ENCODE results near the gene CLMP. TPM values are rescaled to one million over a fixed set of nuclear protein-coding genes. Genes with fewer than 3 reads are reported as not detected.

The CLMP gene
- total and polyA plus RNA-seq, 2 donors (not counting 3 experiments of a cell fraction or from before 2014, with no cell fraction given) = 0.03 to 0.18 TPM

GRCh38 chr11:123143921-123144320 is 51.1 kb downstream of the CLMP start:
- H2AFZ ChIP-seq (ENCODE audit: low read depth, low read length) = no peak overlapping the region
- H3K4me2 ChIP-seq (ENCODE audit: insufficient read depth, low read length) = no peak overlapping the region
- no TSS peak for BruUV-seq (replicated peaks)
- CTCF ChIA-PET = interaction anchor here (0.9 to 1.4 kb wide), 4 partner anchors 12 to 103 kb away, joined by 3 to 4 read pairs (median 3); no protein-coding TSS in a partner anchor
- H3K9ac ChIP-seq (replicated peaks; ENCODE audit: extremely low read depth, insufficient read depth, low read length) = no peak overlapping the region
- dilution Hi-C loops (cut with MboI; ENCODE audit: extremely low pct_ligation_motif_present, low sequenced_read_pairs) = no loop called here
- no peaks in the 10 kb centered on the region for H4K20me1 ChIP-seq (replicated peaks; ENCODE audit: control insufficient read depth, extremely low read depth, insufficient read depth, low read length)
- no peaks in the 10 kb centered on the region for H3K9me3 ChIP-seq (replicated peaks; ENCODE audit: control insufficient read depth, insufficient read depth, low read length)
- H3K79me2 ChIP-seq (ENCODE audit: control insufficient read depth, insufficient read depth, low read length) = no peaks in the 10 kb centered on the region
- TF ChIP-seq POLR2AphosphoS5 (IDR thresholded peaks at IDR 0.05; ENCODE audit: insufficient read depth, low read depth, low read length) = no peak
- no peak for TF ChIP-seq JUN (IDR thresholded peaks at IDR 0.05; ENCODE audit: borderline replicate concordance, insufficient read depth, insufficient read length, low read depth)
- no peak for TF ChIP-seq FOS (IDR thresholded peaks at IDR 0.05; ENCODE audit: borderline replicate concordance, insufficient read depth, low read length)
- no peak for TF ChIP-seq GATA2 (IDR thresholded peaks at IDR 0.05; ENCODE audit: insufficient read depth, insufficient read length, low read depth, low read length)
- no peak for TF ChIP-seq EZH2 (IDR thresholded peaks at IDR 0.05; ENCODE audit: borderline replicate concordance, low read depth, low read length, severe bottlenecking)
- TF ChIP-seq CTCF (IDR thresholded peaks at IDR 0.05; ENCODE audit: extremely low read depth in 1 of 2, insufficient read depth in 1 of 2, low read depth in 1 of 2, low read length in 2 of 2) = no peak
- no peak for TF ChIP-seq POLR2A (IDR thresholded peaks at IDR 0.05; ENCODE audit: low read depth, low read length)
- no peak for TF ChIP-seq MAX (IDR thresholded peaks at IDR 0.05; ENCODE audit: insufficient read depth, insufficient read length)
- no peak for TF ChIP-seq MYC (IDR thresholded peaks at IDR 0.05; ENCODE audit: low read depth, low read length)
- no peak overlapping the region for H3K4me3 ChIP-seq (replicated peaks in 1 of 3; ENCODE audit: insufficient read depth in 1 of 3, low read depth in 1 of 3, low read length in 3 of 3)
- POLR2A ChIA-PET = no interaction called here
- H3K9me1 ChIP-seq (replicated peaks; ENCODE audit: control insufficient read depth, extremely low read depth, insufficient read depth, low read length) = no peaks in the 10 kb centered on the region
- H3K27ac ChIP-seq (ENCODE audit: insufficient read depth, low read depth, low read length) = no peak overlapping the region
- intact Hi-C loops (cut with micrococcal nuclease) = no loop called here
- FAIRE-seq (no peak), DNase-seq (ENCODE audit: low read depth, low spot score) (no peak)
- no peaks in the 10 kb centered on the region for H3K27me3 ChIP-seq (ENCODE audit: control insufficient read depth in 2 of 2, insufficient read depth in 2 of 2, low read length in 2 of 2)
- H3K4me1 ChIP-seq (ENCODE audit: control insufficient read depth, extremely low read depth, insufficient read depth, low read length) = no peaks in the 10 kb centered on the region
- H3K36me3 ChIP-seq (ENCODE audit: control insufficient read depth in 2 of 2, extremely low read depth in 1 of 2, insufficient read depth in 2 of 2, low read length in 2 of 2) = no peaks in the 10 kb centered on the region
